Measurements from ENCODE around the gene LRMDA. TPM values are rescaled to one million over a fixed set of nuclear protein-coding genes. Genes with fewer than 3 reads are reported as not detected.

LRMDA gene
- total and polyA plus RNA-seq, 2 of the 8 experiments (the other 6 are each of a cell fraction or from before 2014, with no cell fraction given): 0.86 to 2.8 TPM

DNA sequence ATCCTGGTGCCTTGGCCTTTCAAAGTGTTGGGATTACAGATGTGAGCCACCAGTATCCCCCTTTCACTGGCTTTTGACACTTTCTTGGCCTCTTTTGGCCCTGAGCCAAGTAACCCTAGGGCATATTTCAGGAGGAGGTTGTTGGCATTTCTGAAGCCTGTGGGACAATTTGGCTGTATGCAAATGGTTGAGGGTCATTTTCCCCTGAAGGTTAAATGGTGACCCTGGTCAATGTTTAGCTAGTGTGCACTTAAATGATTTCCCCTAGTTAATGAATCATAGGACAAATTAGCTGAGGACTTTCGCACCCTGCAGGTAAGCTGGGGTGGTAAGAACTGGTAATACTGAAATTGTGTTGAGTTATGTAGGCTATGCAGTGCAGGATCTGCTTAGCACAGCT lies 660.5 kb downstream of the LRMDA start:
- H3K4me2 ChIP-seq (ENCODE audit: insufficient read depth in 1 of 2, low read depth in 2 of 2, low read length in 2 of 2): no peak overlapping the region
- peaks cover 0 to 4% (median 0%) of the 10 kb centered on the region in 4 experiments; a peak in 2 of 7 replicates for H3K4me1 ChIP-seq (replicated peaks in 1 of 4; ENCODE audit: control insufficient read depth in 3 of 4, insufficient read depth in 4 of 4, low read length in 3 of 4)
- no peak overlapping the region for H3K27ac ChIP-seq (ENCODE audit: low read depth, low read length)
- no peak overlapping the region for H3K4ac ChIP-seq (replicated peaks; ENCODE audit: insufficient read length, low read depth, low read length)
- H2BK120ac ChIP-seq (replicated peaks; ENCODE audit: low read depth, low read length): no peak overlapping the region
- no peak overlapping the region for H2BK5ac ChIP-seq (ENCODE audit: low read depth, low read length)
- no peak overlapping the region for H4K91ac ChIP-seq (replicated peaks; ENCODE audit: insufficient read length, low read length)
- H2BK15ac ChIP-seq (ENCODE audit: low read length): no peak overlapping the region
- POLR2A ChIA-PET (ENCODE audit: partially characterized antibody): no interaction called here
- no peak overlapping the region for H4K5ac ChIP-seq (ENCODE audit: insufficient read length, low read depth, low read length)
- no peak for FAIRE-seq
- no peaks in the 10 kb centered on the region for H3K79me1 ChIP-seq (ENCODE audit: low read depth, low read length)
- no peaks in the 10 kb centered on the region for H3K79me2 ChIP-seq (ENCODE audit: control insufficient read depth in 1 of 2, insufficient read depth in 2 of 2, low read length in 2 of 2)
- H3K14ac ChIP-seq (ENCODE audit: insufficient read length): no peak overlapping the region
- H2BK12ac ChIP-seq (ENCODE audit: low read depth, low read length): no peak overlapping the region; the same call in 1 of the 2 replicates
- no peak for DNase-seq (ENCODE audit: low read depth in 1 of 2, low spot score in 2 of 2)
- H3K18ac ChIP-seq (ENCODE audit: extremely low read depth, low read length): no peak overlapping the region
- no peaks in the 10 kb centered on the region for H4K20me1 ChIP-seq (replicated peaks in 1 of 2; ENCODE audit: control insufficient read depth in 1 of 2, insufficient read depth in 2 of 2, low read length in 2 of 2)
- H3K36me3 ChIP-seq (ENCODE audit: control insufficient read depth in 2 of 4, insufficient read depth in 4 of 4, low read length in 3 of 4): no peaks in the 10 kb centered on the region
- H3K23ac ChIP-seq (ENCODE audit: insufficient read length): no peak overlapping the region
- no peaks in the 10 kb centered on the region; the same call in 1 of the 2 replicates for H3K23me2 ChIP-seq (ENCODE audit: low read depth, low read length)
- H3K56ac ChIP-seq (replicated peaks; ENCODE audit: insufficient read length, low read depth, low read length): no peak overlapping the region
- H3K27me3 ChIP-seq (replicated peaks in 1 of 4; ENCODE audit: control insufficient read depth in 3 of 4, extremely low read depth in 1 of 4, insufficient read depth in 3 of 4, low read length in 3 of 4): no peaks in the 10 kb centered on the region; a peak in 1 of 7 replicates
- no peak overlapping the region for H3K4me3 ChIP-seq (ENCODE audit: extremely low read depth in 1 of 4, insufficient read depth in 2 of 4, low read depth in 3 of 4, low read length in 4 of 4)
- no peak overlapping the region for H4K8ac ChIP-seq (ENCODE audit: extremely low read depth, insufficient read depth, low read length)
- CTCF ChIA-PET (ENCODE audit: partially characterized antibody): interaction anchor here (1.0 to 1.1 kb wide), 2 partner anchors 8 to 220 kb away, joined by 3 to 4 read pairs; no protein-coding TSS in a partner anchor
- WGBS, 2 experiments (ENCODE audit: extremely low coverage in 1 of 2, insufficient coverage in 1 of 2, insufficient read length in 1 of 2, insufficient replicate concordance in 2 of 2, low coverage in 1 of 2, low lambda C conversion rate in 2 of 2, missing lambda C conversion rate in 1 of 2): 95% methylated on average over 1 of the region's 1 CpG; no CpG with 5 or more reads in 1 of the 2 experiments
- no peak overlapping the region for H3K9ac ChIP-seq (replicated peaks in 1 of 4; ENCODE audit: extremely low read depth in 1 of 4, low read depth in 3 of 4, low read length in 3 of 4)
- no peak overlapping the region for H2AK5ac ChIP-seq (ENCODE audit: low read depth, low read length)
- H2AFZ ChIP-seq (ENCODE audit: low read length): no peak overlapping the region
- H3K9me3 ChIP-seq (ENCODE audit: insufficient read depth in 2 of 2, low read depth in 1 of 2, low read length in 1 of 2): no peaks in the 10 kb centered on the region
- H2BK20ac ChIP-seq (ENCODE audit: low read length): no peak overlapping the region
- TF ChIP-seq TBP (IDR thresholded peaks at IDR 0.05; ENCODE audit: low read depth, low read length) (no peak), BCL11A (IDR thresholded peaks at IDR 0.05; ENCODE audit: low read depth in 2 of 2, low read length in 2 of 2) (no peak), KDM1A (IDR thresholded peaks at IDR 0.05; ENCODE audit: borderline replicate concordance, low read length) (no peak), TAF7 (optimal IDR thresholded peaks at IDR 0.05; ENCODE audit: borderline replicate concordance, low read depth, low read length) (no peak), RAD21 (IDR thresholded peaks at IDR 0.05 in 1 of 2, conservative IDR thresholded peaks at IDR 0.05 in 1 of 2; ENCODE audit: low read depth in 2 of 2, low read length in 2 of 2) (no peak), JUND (IDR thresholded peaks at IDR 0.05; ENCODE audit: low read length) (no peak), RNF2 (IDR thresholded peaks at IDR 0.05; ENCODE audit: borderline replicate concordance, low read depth, low read length, missing control alignments, poor library complexity, severe bottlenecking) (no peak), EP300 (IDR thresholded peaks at IDR 0.05; ENCODE audit: borderline replicate concordance in 1 of 2, low read depth in 2 of 2, low read length in 2 of 2) (no peak)
- TF ChIP-seq, protein P1, sequence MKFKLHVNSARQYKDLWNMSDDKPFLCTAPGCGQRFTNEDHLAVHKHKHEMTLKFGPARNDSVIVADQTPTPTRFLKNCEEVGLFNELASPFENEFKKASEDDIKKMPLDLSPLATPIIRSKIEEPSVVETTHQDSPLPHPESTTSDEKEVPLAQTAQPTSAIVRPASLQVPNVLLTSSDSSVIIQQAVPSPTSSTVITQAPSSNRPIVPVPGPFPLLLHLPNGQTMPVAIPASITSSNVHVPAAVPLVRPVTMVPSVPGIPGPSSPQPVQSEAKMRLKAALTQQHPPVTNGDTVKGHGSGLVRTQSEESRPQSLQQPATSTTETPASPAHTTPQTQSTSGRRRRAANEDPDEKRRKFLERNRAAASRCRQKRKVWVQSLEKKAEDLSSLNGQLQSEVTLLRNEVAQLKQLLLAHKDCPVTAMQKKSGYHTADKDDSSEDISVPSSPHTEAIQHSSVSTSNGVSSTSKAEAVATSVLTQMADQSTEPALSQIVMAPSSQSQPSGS (IDR thresholded peaks at IDR 0.05; ENCODE audit: low read length): no peak
- TF ChIP-seq, protein P2, sequence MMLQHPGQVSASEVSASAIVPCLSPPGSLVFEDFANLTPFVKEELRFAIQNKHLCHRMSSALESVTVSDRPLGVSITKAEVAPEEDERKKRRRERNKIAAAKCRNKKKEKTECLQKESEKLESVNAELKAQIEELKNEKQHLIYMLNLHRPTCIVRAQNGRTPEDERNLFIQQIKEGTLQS (IDR thresholded peaks at IDR 0.05; ENCODE audit: insufficient read depth, low read depth, low read length): no peak
